GM19043 (cell line): ENCODE data around the gene NUP50.

ENCODE experiments used
- ATAC-seq: cut with Tn5 transposase; IDR thresholded peaks from one replicate; pipeline ENCODE4 v1.9.1; 2021; ENCODE audit warnings: low read depth; ENCODE audit not compliant: unreplicated experiment

The NUP50 gene

DNA sequence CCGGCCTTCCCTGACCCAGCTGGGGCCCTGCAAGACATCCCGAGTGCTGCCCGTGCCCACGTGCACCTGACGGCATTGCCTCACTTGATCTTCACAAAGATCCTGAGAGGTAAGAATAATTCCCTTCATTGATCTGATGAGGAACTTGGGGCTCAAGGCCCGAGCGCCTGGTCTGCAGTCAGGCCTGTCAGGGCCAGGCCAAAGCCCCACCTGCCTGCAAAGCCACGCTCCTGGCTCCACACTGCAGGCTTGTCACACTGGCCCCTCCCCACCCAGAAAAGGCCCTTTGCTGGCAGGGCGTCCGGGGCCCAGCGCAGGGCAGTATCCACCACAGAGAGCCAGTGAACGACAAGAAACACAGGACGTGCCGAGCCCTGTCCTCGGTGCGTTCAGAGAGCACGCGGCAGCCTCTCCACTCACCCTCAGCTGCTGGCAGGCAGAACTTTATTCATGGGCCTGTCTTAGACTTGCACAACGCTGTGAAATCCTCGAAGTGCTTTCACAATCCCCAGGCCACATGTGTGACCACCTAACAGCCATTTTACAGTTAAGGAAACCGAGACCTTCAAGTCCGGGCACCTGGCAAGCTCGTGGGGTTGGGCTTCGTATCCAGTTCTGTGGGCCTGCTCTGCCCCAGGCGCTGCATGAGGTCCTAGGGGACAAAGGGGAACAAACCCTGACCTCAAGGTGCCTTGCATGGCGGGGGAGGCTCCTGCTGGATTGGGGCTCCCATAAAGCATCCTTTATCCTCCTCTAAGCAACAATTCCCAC lies 62.2 kb downstream of the NUP50 start:
- no peak for ATAC-seq

DNA sequence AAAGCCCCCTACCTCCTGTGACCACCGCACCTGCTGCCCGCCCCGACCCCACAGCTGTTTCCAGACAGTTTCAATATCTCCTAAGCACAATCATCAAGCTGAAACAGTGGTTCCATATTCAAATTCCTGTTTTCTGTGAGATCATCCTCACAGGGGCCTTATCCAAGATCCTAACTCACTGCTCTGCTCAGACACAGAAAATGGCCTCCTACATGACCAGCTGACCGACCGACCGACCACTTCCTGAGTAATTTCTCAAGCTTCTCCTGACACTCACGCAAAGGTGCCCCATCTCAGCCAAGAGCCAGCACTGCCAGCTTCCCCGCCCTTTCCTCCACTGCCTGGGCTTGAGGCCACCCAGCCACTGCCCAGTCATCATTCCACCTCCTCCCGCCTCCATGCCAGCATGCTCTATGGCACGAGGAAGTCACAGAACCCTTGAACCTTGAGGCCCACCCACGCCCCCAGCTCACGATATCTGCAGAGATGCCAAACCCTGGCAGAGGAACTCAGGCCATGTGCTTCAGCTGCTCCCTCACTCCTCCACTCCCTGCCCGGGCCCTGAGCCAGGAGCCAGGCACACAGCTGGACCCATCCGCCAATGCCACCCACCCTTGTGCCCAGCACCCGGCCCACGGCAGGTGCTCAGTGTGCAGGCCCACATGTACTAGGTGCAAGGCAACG lies 62.9 kb downstream of the NUP50 start:
- no peak for ATAC-seq

DNA sequence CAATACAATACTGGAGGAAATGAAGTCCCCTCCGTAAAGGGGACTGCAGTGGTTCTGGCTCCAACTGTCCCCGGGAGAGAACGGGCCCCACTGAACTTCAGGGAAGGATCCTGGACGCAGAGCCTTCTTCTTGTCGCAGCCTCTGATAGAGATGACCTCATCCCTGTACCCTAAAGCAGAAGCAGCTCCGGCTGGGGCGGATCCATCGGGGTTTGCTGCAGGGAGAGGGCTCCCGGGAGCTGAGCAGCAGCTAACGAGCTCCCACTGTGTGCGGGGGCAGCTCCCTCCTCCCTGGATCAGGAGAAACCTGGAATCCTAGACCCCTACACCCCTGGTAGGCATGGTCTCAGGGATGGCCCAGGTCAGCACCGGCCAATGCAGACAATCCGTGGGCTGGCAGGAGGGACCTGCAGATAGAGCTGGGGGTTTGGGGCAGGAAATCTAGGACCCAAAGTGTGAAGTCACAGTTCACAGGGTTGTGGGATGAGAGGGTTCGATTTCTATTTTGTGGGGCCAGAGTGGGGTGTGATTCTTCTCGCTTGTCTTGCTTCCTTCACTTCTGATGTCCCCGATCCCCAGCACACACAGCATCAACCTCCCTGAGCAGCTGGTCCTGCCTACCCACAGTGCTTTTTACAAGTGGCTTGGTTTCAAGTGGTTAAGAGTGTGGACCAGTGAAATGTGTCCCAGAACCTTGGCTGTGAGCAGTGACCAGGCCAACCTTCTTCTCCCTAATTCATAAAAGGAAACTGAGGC lies 64.1 kb downstream of the NUP50 start:
- no peak for ATAC-seq

DNA sequence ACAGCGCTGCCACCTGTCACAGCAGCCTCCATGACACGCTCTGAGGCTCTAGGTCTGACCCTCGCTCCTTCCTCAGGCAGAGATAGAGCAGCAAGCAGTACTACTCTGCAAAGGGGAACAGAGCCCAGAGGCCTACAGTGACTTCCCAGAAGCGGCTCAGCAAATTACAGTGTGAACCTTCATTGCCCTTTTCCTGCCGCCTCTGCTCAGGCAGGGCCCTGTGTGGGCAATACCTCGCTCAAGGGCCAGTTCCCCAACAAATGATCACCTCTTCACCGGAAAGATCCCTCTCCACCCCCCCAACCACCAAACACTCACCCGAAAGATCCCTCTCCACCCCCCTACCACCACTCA lies 64.7 kb downstream of the NUP50 start:
- no peak for ATAC-seq

DNA sequence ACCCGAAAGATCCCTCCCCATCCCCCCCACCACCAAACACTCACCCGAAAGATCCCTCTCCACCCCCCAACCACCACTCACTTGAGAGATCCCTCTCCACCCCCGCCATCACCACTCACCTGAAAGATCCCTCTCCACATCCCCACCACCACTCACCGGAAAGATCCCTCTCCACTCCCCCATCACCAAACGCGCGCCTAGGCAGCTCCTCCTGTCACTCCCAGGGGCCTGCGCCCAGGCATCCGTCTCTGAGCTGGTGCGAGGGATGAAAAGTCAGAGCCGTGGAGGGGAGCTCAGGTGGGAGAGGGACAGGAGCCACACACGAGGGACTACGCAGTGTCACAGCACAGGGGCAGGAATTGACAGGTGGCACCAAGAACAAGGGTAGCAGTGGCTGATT lies 65.5 kb downstream of the NUP50 start:
- ATAC-seq: no peak

DNA sequence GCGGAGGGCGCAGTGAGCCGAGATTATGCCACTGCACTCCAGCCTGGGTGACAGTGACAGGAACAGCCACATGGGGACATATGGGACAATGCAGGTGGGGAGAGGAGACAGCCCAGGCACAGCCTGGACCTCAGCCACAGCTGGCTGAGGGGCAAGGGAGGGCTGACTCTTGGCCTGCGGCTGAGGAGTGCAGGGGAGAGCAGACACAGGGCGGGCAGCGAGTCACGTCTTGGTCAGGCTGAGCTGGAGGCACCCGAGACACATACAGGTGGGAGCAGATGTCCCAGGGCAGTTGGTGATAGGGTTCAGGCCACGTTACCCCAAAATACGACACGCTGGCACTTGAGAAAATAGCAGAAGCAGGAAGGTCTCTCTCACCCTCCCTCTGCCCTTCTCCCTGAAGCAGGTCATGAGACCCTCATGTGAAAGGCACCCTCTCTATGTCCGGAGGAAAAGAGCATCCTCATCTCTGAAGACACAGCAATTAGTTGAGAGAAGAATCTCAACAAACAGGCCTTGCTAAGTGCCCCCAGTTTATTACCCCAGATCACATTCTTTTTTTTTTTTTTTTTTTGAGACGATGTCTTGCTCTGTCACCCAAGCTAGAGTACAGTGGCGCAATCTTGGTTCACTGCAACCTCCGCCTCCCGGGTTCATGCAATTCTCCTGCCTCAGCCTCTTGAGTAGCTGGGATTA lies 66.4 kb downstream of the NUP50 start:
- no peak for ATAC-seq

DNA sequence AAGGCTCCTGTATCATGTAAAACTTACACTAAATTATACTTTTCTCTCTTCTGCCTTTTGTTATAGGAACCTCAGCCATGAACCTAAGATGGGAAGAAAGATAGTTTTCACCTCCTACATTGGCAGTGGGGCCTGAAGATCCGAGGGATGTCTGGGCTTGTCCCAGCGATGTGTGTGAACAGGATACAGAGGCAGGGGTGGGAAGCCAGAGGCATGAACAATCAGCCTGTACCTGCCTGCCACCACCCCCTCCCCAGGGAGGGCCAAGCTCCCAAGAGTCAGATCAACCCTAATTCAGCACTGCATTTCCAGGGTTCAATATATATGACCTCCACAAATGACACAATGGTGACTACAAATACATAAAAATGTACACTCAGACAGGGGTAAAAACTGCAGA lies 67.6 kb downstream of the NUP50 start:
- no peak for ATAC-seq

DNA sequence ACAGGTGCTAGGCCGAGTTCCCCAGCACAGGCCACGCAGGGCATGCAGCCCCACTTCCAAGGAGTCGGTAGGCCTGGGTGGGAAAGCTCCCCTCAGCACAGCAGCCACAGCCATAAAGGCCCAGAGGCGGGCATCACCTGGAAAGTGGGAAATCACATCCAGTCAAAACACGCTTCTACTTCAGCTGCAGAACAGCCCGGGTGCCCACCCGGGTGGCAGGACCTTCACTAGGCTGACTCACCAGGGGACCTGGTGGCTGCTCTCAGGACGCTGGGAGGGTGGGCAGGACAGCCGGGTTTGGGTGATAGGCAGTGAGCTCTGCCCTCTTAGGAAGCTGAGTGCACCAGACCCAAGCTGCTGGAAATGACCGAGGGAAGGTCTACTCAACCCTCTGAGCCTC lies 69.7 kb downstream of the NUP50 start:
- no peak for ATAC-seq

DNA sequence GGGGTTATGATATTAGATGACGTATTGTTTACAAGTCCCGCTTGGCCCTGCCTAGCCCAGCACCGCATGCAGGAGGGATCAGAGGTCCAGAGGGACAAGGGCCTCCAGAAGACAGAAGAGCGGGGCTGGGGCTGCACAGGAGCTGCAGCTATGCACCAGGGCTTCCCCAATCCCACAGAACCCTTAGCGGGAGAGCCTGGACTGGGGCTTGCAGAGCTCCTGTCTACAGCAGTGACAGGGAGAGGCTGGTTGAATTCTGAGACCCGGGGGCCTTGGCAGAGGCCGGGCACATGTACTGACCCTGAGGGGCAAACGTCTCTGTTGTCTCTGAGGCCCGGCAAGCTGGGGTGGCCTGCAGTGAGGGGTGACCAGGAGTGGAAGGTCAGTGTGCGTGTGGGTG lies 70.1 kb downstream of the NUP50 start:
- no peak for ATAC-seq

DNA sequence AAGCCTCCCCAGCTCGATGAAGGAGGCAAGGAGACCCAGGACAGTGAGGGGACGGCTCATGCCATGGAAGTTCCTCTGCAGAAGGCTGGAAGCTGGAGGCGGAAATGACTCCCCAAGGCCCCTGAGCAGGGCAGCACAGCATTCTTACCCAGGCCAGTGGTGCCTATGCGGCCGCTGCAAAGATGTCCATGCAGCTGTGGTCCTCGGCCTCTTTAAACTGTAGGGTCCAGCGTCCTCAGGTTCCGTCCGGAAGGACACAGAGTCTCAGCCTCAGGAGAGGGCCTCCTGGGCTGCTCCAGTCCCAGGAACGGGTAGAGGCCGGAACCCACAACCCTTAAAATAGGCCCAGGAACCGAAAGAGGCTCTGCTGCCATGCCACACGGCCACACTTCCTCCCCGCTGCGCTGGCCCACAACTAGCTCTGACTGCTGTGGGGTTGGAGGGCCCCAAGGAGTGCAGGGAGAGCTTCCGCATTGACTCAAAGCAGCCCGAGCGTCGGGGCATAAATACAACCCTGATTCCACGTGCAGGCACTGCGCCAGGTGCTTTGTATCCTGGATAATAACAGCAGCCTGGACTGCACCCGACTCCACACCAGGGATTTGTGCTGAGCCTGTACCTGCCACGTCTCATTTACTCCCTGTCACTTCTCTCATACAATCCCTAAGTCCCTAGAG lies 71.5 kb downstream of the NUP50 start:
- peak; percentile 80 for ATAC-seq

DNA sequence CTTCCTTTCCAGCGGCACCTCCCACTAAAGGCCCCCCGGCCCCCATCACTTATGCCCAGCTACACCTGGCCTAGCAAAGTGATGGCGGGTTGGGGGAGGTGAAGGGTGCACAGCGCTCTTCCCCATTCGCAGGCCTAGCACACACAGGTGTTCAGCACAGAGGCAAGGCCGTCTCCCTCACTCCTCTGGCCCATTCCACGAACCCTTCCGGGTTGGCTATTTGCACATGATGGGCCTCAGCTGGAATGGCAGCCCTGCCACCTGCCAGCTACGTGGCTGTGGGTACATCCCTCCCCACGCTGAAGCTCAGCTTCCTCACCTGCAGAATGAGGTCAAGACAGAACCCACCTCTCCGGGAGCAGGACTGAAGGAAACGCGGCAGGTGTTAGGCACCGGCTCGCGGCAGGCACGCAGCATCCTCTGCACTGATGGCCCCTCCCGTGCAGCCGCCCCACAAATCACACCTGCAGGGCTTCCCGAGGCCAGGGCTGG lies 72.2 kb downstream of the NUP50 start:
- ATAC-seq: no peak

DNA sequence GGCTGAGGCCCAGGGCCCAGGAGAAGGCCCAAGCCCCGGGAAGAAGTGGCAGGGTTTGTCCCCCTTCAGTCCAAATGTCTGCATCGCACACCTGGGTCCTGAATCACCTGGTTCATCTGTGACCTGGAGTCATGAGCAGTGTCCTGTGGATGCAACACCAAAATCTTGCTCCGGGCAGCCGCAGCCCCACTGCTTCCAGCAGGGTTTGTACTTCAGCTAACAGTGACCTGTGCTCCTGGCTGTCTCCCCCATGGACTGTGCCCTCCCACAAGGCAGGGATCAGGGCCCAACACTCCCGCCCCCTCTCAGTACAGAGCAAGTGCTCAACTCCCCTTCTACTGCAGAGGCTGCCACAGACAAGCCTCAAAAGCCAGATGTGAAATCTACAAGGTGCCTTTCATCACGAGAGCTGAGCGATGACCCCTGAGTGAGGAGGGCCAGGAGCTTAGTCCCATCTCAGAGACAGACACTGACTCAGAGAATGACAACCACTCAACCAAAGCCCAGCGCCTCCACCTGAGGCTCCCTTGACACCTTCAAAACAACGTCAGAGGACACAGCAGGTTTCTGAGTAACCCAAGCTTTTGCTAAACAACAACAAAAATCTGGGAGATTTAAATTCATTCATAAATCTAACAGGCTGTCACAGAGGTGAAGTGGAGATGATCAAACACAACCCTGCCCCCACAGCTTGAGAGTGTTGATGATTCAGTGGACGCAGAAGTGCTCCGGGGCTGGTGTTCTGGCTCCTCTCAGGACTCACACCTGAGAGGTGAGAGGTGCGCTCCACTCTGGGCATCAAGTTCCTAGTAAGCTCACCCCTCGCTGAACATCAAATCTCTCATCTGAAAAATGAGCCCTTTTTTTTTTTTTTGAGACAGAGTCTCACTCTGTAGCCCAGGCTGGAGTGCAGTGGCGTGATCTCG lies 73.6 kb downstream of the NUP50 start:
- no peak for ATAC-seq
